PC-9 (cell line): ENCODE measurements around the gene CTNS.

Source experiments
- CTCF ChIP-seq: fragments of 200-600 bp; sonication (generic); conservative IDR thresholded peaks from 2 replicates; pipeline ENCODE4 v1.6.1; 2017; ENCODE audit warnings: mixed run types, antibody characterized with exemption, mild to moderate bottlenecking, moderate library complexity
- EZH2 ChIP-seq: fragments of 200-600 bp; sonication (generic); IDR thresholded peaks from 2 replicates; pipeline ENCODE4 v1.8.0; 2017; ENCODE audit warnings: antibody characterized with exemption, low read depth

GRCh38 chr17:3668279-3669084 is 31.9 kb downstream of the CTNS start, which contains the start of the genes EMC6 and TAX1BP3:
- no peak; the same call in 1 of the 2 replicates for TF ChIP-seq CTCF
- TF ChIP-seq EZH2 = no peak
